NCI-H2196 treated with DMSO at 0.1 percent for 48 hours (cell line): ENCODE results near the gene SLC5A11.
"Not testable (repeated sequence)": the region's sequence is repeated elsewhere in the genome, so short reads cannot be mapped to it uniquely, and the experiment has no call there.

Experiments
- DNase-seq: peaks from one replicate; lab custom pipeline; 2025; ENCODE audit not compliant: unreplicated experiment; lab: John Stamatoyannopoulos, UW

The SLC5A11 gene, protein sequence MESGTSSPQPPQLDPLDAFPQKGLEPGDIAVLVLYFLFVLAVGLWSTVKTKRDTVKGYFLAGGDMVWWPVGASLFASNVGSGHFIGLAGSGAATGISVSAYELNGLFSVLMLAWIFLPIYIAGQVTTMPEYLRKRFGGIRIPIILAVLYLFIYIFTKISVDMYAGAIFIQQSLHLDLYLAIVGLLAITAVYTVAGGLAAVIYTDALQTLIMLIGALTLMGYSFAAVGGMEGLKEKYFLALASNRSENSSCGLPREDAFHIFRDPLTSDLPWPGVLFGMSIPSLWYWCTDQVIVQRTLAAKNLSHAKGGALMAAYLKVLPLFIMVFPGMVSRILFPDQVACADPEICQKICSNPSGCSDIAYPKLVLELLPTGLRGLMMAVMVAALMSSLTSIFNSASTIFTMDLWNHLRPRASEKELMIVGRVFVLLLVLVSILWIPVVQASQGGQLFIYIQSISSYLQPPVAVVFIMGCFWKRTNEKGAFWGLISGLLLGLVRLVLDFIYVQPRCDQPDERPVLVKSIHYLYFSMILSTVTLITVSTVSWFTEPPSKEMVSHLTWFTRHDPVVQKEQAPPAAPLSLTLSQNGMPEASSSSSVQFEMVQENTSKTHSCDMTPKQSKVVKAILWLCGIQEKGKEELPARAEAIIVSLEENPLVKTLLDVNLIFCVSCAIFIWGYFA

DNA sequence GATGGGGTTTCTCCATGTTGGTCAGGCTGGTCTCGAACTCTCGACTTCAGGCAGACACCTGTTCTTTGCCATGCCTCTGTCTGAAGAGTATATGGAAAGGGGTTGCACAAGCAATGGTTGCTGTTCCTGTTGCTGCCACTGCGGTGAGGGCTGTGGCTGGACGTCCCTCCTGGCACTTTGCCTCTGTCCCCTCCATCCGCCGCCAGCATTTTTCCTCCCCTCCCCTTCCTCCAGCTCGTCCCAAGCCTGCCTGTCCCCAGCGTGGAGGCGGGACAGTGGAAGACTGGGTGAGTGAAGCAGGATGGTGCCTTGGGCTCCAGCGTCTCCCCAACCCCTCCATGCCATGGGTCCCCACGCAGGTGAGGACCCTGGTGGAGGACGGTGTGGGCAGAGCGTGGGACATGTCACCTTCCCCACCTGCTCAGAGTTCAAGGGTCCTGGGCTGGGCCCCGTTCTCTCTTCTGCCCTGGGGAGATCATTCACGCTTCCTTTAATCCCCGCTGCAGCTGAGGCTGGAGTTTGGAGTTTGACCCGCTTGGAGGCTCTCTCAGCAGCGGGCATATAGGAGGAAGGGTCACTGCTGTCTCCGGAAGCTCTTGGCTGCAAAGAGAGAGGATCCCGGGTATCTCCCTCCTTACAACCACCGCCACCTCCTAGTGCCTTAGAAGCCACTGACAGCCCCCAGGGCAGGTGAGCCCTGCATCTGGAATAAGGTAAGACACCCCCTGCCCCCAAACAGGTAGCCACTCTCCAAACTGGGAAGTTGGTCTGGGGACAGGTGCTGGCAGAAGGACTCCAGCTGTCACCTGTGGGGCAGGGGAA is at the start of gene SLC5A11:
SLC5A11 (plus strand) TSS at position 238 of the 822 bp plus-strand sequence. CDS start 12,681 bp downstream, outside the sequence.
- DNase-seq, result no peak

DNA sequence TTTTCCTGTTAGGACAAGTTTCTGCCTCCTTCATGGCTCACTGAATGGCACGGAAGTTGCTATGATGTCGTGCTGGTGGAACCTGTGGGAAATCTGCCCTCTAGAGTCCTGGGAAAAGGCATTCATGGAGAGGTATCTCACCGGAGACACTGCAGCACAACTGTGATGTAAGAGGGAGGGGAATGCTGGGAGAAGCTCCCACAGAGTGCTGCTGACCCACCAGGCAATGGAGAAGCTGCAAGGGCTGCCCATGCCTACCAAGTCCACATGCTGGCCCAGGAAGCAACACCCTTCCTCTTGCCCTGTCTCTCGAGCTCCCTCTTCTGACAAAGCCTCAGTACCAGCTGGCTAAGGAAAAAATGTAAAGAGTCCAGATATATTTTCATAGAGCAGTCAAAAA is 45.2 kb upstream of the SLC5A11 start:
- DNase-seq, result no peak

DNA sequence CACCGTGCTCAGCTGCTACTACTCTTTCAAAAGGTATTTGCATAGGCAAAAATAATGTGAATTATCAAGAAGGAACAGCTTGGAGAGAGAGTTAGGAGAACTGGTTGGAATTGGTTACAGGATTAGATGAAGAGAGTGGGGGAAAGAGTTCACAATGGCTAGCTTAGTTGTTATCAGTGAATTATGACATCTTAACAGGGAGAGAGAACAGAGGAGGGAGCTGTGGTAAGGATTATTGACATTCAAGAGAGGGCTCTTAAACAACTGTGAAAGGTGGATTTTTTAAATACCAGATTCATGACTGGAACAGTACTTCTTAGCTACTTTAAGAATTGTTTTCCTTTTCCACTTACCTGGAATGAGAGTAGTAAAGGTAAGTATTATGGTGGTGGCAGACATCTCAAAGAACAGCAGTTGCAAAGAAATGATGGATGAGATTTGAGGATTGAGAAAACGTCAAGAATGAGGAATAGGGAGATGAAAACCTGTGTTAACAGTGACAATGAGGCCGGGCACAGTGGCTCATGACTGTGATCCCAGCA is 43.9 kb upstream of the SLC5A11 start:
- DNase-seq, result no peak

DNA sequence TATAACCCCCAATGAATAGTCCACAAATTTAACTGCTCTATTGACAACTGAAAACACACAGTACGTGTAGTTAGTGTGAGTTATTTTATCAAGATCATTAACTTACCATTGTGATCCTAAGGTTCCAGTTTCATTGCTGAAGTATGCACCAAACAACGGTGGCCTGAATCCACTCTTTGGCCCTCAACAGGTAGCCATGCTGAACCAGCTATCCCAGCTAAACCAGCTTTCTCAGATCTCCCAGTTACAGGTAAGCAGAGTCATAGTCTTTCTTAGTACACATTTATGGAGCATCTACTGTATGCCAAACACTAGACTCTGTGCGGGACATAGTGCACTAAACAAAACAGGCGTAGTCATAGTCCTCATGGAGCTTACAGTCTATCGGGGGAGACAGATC is 40.3 kb upstream of the SLC5A11 start:
- DNase-seq, result no peak

DNA sequence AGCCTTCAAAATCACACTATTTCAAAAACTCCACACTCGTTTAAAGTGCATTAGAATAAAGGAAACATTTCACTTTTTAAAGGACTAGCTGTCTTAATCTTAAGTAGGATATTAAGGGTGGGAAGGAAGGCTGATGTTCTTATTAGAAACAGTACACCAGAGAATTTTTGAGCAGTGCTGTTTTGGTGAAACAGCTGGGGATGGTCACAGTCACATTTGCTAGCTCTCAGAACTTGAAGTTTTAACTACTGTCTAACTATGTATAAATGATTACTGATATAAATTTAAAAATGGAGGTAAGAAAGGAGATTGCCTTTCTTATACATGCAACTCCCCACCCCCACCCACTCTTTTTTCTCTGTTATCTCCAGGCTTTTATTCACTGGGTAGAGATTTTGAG is 38.5 kb upstream of the SLC5A11 start:
- no peak for DNase-seq

DNA sequence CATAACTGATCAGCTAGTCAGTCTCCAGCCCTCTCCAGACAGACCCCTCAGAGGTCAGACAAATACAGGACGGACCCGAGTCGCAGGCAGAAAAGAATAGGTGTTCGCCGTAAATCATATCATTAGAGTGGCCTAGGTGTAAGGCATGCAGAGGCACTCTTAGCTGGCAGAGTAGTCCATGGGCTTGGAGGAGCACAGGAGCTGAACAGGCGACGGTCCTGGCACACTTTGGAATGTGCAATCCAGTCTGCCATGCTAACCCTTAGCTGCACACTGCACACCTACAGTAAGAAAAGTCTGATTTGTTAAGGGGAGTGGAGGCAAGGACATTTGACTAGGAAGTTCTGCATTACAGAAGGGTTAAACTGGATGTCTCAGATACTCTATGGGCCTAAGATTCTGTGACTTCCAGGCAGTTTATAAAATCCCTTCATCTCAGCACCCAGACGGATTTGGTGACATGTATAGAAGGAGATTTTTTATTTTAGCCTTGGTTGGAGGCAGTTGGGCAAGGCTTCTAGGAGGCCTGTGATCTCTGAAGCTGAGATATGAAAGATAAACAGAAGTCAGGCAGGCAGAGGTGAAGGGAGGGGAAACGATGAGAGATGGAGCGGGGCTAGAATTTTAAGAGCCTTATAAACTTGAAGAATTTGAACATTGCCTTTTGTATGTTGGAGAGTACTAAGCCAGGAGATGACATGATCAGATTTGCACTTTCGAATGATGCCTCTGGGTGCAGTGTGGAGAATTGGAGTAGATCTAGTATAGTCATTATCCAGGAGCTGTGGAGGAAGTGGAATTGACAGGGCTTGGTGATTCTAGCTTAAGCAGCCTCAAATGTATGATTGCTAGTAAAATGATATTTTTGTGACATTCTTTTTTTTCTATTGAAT is 34.6 kb upstream of the SLC5A11 start:
- DNase-seq, result no peak

DNA sequence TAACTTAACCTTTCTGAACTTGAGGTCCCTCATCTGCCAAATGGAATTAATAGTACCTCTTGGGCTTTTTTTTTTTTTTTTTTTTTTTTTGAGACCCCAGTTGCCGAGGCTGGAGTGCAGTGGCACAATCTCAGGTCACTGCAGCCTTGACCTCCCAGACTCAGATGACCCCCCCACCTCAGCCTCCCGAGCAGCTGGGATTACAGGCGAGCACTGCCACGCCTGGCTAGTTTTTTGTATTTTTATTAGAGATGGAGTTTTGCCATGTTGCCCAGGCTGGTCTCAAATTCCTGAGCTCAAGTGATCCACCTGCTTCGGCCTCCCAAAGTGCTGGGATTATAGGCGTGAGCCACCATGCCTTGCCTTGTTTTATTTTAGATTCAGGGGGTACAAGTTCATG is 33.0 kb upstream of the SLC5A11 start:
- not testable (repeated sequence) for DNase-seq

DNA sequence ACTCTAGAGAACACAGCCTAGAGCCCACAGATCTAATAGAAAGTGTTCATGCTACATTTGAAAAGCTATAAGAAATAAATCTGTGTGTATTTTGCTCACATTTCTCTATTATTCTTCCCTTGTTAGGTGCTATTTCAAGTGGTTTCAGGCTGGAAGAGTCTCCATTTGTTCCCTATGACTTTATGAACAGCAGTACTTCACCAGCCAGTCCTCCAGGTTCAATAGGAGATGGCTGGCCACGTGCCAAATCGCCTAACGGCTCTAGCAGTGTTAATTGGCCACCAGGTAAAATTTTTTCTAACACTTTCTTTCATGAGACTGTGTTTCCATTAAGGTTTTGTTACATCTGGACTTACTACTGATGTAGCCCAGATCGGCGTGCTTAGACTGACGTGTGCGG is 30.7 kb upstream of the SLC5A11 start:
- DNase-seq, result no peak

DNA sequence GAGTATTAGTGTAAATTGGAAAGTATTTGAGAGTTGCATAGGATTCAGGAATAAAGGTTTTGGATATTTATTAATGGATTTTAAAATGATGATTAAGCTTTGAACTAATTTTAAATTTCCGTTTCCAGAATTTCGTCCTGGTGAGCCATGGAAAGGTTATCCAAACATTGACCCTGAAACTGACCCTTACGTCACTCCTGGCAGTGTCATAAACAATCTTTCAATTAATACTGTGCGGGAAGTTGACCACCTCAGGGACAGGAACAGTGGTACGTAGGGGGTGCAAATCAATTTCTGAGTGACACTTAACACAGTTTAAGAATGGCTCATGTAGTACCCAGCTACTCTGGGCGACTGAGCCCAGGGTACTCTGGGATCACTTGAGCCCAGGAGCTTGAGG is 29.1 kb upstream of the SLC5A11 start:
- DNase-seq, result no peak

DNA sequence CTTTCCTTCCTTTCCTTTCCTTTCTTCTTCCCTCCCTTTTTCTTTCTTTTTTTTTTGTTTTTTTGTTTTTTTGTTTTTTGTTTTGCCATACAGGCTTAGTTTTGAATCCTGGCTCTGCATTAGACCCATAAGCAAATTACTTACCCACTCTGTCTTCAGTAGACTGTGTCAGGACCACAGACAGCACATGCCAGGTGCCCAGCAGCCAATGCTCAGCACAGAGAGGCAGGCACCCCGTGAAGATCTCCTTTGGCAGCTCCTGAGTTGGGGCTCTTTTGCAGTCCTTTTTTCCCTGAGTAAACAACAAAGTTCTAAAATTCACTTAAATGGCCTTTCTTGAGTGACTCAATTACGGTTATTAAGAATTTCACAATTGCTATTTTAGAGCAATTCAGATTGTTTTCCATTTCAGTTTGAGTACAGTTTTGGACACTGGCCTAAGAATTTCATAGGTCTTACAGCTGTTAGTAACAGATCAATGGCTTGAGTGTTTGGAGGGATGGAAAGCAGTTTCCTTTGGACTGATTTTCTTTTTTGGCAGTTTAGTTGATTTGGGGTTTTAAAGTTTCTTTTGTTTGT is 26.2 kb upstream of the SLC5A11 start:
- DNase-seq, result no peak

DNA sequence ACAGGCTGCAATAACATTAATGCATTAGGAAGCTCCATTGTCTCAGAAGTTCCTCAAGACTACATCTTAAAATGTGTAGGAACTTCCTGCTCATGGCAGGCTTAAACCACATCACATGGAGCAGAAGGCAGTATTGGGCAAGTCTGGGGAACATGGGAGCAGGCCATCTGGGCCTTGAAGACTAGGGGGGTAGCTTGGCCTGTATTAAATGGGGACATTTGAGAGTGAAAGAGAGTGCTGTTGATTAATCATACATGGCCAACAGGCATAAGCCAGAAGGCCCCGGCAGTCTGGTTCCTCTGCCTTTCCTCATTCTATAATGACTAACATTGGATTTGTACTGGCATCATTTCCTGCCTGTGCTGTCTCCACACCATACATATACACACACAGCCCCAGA is 25.2 kb upstream of the SLC5A11 start:
- no peak for DNase-seq

DNA sequence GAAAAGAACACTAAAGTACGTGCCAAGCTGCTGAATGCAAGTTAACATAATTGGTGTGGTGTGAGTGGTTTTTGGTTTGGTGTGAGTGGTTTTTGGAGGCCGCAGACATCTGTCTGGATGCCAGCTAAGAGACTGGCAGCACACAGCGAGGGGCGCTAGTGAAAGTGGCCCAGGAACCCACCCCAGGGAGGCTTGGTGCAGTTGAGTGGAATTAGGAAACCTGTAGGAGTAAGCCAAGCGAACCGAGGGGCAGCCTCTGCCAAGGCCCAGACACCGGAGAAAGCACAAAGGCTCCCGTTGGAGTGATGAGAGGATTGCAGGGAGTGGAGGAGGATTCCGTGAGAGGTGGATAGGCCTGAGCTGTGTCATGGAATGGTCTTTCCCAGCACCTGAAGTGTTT is 24.6 kb upstream of the SLC5A11 start:
- DNase-seq, result no peak

DNA sequence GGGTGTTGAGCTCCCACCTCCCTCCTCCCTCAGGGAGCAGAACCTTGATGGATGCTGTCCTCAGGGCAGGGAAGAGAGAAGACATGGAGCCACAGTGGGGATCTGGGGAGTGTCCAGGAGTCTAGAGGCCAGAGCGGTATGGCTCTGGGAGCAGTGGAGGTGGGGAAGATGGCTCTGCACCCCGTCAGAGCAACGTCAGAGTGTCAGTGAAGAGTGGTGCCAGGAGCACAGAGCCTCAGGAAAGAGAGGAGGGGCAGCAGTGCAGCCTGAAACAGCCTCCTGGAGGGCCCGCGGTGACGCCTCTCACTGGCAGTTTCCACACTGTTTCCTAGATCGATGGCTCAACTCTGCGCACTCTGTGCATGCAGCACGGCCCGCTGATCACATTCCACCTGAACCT is 23.2 kb upstream of the SLC5A11 start:
- DNase-seq, result no peak

DNA sequence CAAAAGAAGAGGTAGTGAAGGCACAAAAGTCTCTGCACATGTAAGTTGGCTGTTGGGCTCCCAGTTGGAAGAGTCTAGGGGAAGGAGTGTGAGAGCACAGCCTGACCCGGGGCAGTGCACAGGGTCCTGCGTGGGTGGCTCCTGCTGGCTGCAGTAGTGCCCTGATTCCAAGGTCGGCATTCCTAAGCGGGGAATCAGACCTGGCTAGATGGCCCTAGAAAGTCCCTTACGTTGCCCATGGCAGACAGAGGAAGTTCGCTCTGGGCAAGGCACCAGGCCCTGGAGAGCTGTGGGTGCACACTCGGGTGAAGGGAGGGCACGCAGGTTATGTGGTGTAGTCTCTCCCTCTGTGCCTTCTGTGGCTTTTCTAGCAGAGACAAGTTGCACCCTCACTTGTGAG is 22.8 kb upstream of the SLC5A11 start:
- DNase-seq, result no peak

DNA sequence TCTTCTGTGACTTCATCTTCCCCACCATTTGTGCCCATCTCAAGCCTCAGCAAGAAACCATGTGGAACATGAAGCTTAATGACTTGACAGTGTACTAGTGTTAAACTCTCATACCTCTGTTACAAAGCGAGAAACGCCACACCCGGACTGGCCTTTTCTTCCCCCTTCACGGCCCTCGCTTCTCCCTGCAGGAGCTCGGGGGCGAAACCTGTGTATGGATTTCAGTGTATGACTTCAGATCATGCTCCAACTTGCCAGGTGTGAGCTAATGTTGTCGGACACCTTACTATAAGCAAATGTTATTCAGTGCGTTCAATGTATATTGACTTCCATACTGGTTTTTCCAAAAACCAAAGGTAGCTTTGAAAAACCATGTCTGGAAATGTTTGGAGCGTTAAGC is 20.1 kb upstream of the SLC5A11 start:
- no peak for DNase-seq

DNA sequence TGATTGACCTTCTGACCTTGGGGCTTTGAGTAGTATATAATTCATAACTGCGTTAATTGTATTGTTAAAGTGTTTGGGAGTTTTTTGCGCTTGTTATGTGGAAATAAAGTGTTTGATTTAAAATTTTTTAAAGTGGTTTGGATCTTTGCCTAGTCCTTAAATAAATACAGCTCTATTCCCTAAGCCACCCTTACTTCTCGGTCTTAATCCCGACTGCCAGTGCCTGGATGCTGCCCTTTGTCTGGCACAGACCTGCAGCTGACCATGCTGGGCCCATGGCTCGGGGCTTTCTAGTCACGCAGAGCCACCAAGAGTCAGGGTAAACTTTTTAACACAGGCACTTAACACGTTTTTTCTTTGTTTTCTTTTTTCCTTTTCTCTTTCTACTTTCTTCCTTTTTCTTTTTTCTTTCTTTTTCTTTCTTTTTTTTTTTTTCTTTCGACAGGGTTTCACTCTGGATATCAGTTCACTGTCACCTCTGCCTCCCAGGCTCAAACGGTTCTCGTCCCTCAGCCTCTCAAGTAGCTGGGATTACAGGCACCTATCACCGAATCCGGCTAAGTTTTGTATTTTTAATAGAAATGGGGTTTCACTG is 19.6 kb upstream of the SLC5A11 start:
- no peak for DNase-seq

DNA sequence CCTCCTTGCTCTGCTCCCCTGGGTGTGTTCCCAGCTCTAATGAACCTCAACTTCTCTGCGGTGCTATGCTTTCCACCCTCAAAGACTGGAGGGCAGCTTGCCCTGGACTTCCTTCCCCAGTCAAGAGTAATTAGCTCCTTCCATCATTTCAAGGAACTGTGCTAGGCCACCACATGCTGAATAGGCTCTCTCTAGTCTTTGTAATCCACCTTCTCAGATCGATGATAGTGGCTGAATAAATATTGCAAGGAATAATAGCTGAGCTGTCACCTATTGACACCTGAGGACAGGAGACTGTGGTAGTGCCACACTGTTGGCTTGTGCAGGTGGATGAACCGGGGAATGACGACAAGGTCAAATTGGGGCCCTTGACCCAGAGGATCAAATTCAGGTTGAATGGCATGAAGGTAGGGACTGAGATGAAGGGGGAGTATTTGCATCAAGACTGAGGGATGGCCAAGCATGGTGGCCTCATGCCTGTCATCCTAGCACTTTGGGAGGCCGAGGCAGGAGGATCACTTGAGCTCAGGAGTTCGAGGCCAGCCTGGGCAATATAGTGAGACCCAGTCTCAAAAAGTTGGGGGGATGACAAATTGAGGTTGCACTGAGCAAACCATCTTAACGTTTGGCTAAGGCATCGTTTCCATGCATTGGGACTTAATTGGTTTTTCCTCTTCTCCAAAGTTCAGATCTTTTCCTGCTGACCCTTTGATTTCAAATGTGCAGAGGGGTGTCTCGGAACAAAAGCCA is 18.8 kb upstream of the SLC5A11 start:
- DNase-seq, result no peak

DNA sequence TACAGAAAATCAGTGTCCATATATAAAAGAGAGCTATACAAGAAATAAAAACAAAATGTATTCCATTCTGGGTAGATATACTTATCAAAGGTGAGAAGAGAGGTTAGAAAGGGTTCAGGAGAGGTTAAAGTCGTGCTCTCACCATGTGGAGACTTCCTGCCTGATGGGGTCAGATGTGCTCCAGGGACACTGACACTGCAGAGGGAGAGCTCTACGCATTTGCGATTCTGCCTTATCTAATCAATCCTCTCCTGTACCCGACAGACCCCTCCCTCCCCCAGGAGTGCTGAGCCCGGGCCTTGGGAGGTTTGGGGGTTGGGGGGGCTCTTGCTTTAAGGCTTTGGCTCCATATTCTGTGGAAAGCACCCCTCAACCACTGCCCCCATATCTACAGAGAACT is 16.6 kb upstream of the SLC5A11 start:
- no peak for DNase-seq

DNA sequence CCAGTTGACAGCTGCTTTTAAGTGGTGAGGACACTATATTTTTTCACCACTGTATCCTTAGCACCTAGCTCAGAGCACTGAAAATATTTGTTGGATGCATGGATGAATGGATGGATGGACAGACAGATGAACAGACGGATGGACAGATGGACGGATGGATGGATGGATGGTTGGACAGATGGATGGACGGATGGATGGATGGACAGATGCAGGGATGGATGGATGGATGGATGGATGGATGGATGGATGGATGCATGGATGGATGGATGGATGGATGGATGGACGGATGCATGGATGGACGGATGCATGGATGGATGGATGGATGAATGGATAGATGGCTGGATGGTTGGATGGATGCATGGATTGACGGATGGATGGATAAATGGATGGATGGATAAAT is 12.4 kb upstream of the SLC5A11 start:
- no peak for DNase-seq
